Measurements from ENCODE around the gene CALHM6.

GRCh38 chr6:116424001-116424400 is 37.2 kb upstream of the CALHM6 start:
- TF ChIP-seq CTCF (IDR thresholded peaks at IDR 0.05; ENCODE audit: control extremely low read depth in 1 of 3, insufficient read depth in 1 of 3, low read depth in 1 of 3, low read length in 3 of 3) (no peak), MAFK (IDR thresholded peaks at IDR 0.05; ENCODE audit: low read depth, low read length) (no peak), ZNF274 (IDR thresholded peaks at IDR 0.05; ENCODE audit: borderline replicate concordance, extremely low read depth, low read length) (no peak), HDAC2 (IDR thresholded peaks at IDR 0.05; ENCODE audit: borderline replicate concordance in 1 of 2, low read depth in 2 of 2, low read length in 2 of 2) (no peak), CBX8 (IDR thresholded peaks at IDR 0.05; ENCODE audit: borderline replicate concordance, low read depth, low read length) (no peak), KDM4A (IDR thresholded peaks at IDR 0.05; ENCODE audit: low read depth, low read length, severe bottlenecking) (no peak), ATF2 (IDR thresholded peaks at IDR 0.05; ENCODE audit: low read length) (no peak), EZH2 (IDR thresholded peaks at IDR 0.05; ENCODE audit: low read depth, low read length, severe bottlenecking) (no peak), POLR2A (IDR thresholded peaks at IDR 0.05; ENCODE audit: control extremely low read depth in 1 of 2, low read depth in 2 of 2, low read length in 2 of 2) (no peak), PHF8 (conservative IDR thresholded peaks at IDR 0.05; ENCODE audit: low read depth, low read length) (no peak), KDM1A (IDR thresholded peaks at IDR 0.05; ENCODE audit: borderline replicate concordance, low read length) (no peak)

Data from H1 (cell line).